ENCODE measurements around the gene PAWR. TPM values are rescaled to one million over a fixed set of nuclear protein-coding genes. Genes with fewer than 3 reads are reported as not detected.

Gene PAWR
- total RNA-seq, 1 donor from 2014 or later: 204 TPM

DNA sequence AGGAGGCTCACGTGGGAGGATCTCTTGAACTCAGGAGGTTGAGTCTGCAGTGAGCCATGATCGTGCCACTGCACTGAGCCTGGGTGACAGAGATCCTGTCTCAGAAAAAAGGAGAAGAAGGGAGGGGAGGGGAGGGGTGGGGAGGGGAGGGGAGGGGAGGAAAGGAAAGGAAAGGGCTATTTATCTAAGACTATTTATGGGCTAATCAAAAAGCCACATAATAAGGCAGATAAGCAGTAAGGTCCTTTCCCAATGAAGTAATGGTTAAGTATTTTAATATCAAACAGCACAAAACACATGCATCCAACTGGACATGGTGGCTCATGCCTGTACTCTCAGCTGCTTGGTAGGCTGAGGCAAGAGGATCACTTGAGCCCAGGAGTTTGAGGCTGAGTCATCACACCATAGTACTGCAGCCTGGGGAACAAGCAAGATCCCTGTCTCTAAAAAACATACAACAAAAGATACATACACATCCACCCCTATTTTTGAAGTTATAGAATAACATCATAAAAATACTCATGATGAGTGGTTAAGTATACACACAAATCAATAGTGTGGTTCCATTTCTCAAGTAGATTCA is 9.7 kb downstream of the PAWR start:
- DNase-seq (ENCODE audit: low read depth) (peak; percentile 77), FAIRE-seq (no peak)
- H3K4me1 Mint-ChIP-seq (ENCODE audit: low read depth, unreplicated experiment): peaks cover 36% of the 10 kb centered on the region
- Histone ChIP-seq H3K4me1 (ENCODE audit: insufficient read depth, low read length) (peaks cover 27% of the 10 kb centered on the region), H3K4me2 (ENCODE audit: low read length) (no peak overlapping the region), H3K9me3 (ENCODE audit: insufficient read depth, low read depth, low read length) (no peaks in the 10 kb centered on the region), H3K36me3 (ENCODE audit: insufficient read depth, low read length) (peaks cover 7% of the 10 kb centered on the region), H3K27me3 (ENCODE audit: insufficient read depth, low read length) (no peaks in the 10 kb centered on the region), H3K27ac (ENCODE audit: low read depth, low read length) (no peak overlapping the region), H3K79me2 (ENCODE audit: insufficient read depth, low read length) (peaks cover 100% of the 10 kb centered on the region), H4K20me1 (ENCODE audit: insufficient read depth, low read length) (peaks cover 71% of the 10 kb centered on the region), H2AFZ (ENCODE audit: low read depth, low read length) (no peak overlapping the region), H3K9ac (ENCODE audit: low read length) (no peak overlapping the region), H3K4me3 (ENCODE audit: insufficient read depth, low read depth, low read length) (no peak overlapping the region)
- TF ChIP-seq CTCF (IDR thresholded peaks at IDR 0.05; ENCODE audit: insufficient read depth, low read depth, low read length) (no peak), EZH2 (IDR thresholded peaks at IDR 0.05; ENCODE audit: insufficient read depth, low read length) (no peak)
- H3K9me3 Mint-ChIP-seq (ENCODE audit: unreplicated experiment): no peaks in the 10 kb centered on the region
- H3K27ac Mint-ChIP-seq (ENCODE audit: unreplicated experiment): peak overlapping the region; percentile 79
- H3K27me3 Mint-ChIP-seq (ENCODE audit: low read depth, unreplicated experiment): no peaks in the 10 kb centered on the region
- H3K4me3 Mint-ChIP-seq (ENCODE audit: unreplicated experiment): no peak overlapping the region
- peaks cover 1% of the 10 kb centered on the region for H3K36me3 Mint-ChIP-seq (ENCODE audit: low read depth, unreplicated experiment)

- no peak overlapping the region for H2AFZ ChIP-seq (ENCODE audit: low read depth, low read length)
- no peaks in the 10 kb centered on the region for H3K9me3 ChIP-seq (ENCODE audit: insufficient read depth, low read depth, low read length)
- Mint-ChIP-seq H3K36me3 (ENCODE audit: low read depth, unreplicated experiment) (peaks cover 5% of the 10 kb centered on the region), H3K9me3 (ENCODE audit: unreplicated experiment) (no peaks in the 10 kb centered on the region), H3K27me3 (ENCODE audit: low read depth, unreplicated experiment) (no peaks in the 10 kb centered on the region), H3K4me1 (ENCODE audit: low read depth, unreplicated experiment) (peaks cover 34% of the 10 kb centered on the region), H3K27ac (ENCODE audit: unreplicated experiment) (no peak overlapping the region), H3K4me3 (ENCODE audit: unreplicated experiment) (no peak overlapping the region)
- peaks cover 7% of the 10 kb centered on the region for H3K36me3 ChIP-seq (ENCODE audit: insufficient read depth, low read length)
- H3K9ac ChIP-seq (ENCODE audit: low read length): no peak overlapping the region
- H4K20me1 ChIP-seq (ENCODE audit: insufficient read depth, low read length): peaks cover 78% of the 10 kb centered on the region
- no peaks in the 10 kb centered on the region for H3K27me3 ChIP-seq (ENCODE audit: insufficient read depth, low read length)
- TF ChIP-seq CTCF (IDR thresholded peaks at IDR 0.05; ENCODE audit: insufficient read depth, low read depth, low read length) (no peak), EZH2 (IDR thresholded peaks at IDR 0.05; ENCODE audit: insufficient read depth, low read length) (no peak)
- DNase-seq (ENCODE audit: low read depth) (no peak), FAIRE-seq (no peak)
- H3K27ac ChIP-seq (ENCODE audit: low read depth, low read length): no peak overlapping the region
- H3K4me2 ChIP-seq (ENCODE audit: low read length): no peak overlapping the region
- H3K4me3 ChIP-seq (ENCODE audit: insufficient read depth, low read depth, low read length): no peak overlapping the region
- H3K4me1 ChIP-seq (ENCODE audit: insufficient read depth, low read length): peaks cover 18% of the 10 kb centered on the region
- peaks cover 100% of the 10 kb centered on the region for H3K79me2 ChIP-seq (ENCODE audit: insufficient read depth, low read length)
These were observed 10.7 kb downstream of the PAWR start for GRCh38 chr12:79680051-79680450.

DNA sequence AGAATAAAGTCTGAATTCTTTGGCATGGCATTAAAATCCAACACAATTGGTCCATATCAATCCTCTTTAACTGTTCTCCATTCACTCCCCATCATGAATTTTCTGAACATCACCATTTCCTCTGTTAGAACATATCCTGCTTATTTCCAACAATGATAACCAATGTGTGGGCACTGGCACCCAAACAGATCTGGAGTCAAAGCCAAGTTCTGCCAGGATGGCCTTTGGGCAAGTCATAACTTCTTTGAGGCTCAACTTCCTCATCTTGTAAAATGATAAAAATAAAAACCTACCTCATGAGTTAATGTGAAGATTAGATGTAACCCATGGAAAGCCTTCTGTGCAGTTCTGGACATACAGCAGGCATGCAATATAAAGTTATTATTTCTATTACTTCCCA is 12.5 kb downstream of the PAWR start:
- Histone ChIP-seq H3K9ac (ENCODE audit: low read length) (no peak overlapping the region), H3K36me3 (ENCODE audit: insufficient read depth, low read length) (peaks cover 7% of the 10 kb centered on the region), H3K27ac (ENCODE audit: low read depth, low read length) (no peak overlapping the region), H4K20me1 (ENCODE audit: insufficient read depth, low read length) (peaks cover 91% of the 10 kb centered on the region), H3K4me1 (ENCODE audit: insufficient read depth, low read length) (peaks cover 10% of the 10 kb centered on the region), H3K79me2 (ENCODE audit: insufficient read depth, low read length) (peaks cover 100% of the 10 kb centered on the region), H3K4me2 (ENCODE audit: low read length) (no peak overlapping the region), H2AFZ (ENCODE audit: low read depth, low read length) (no peak overlapping the region), H3K9me3 (ENCODE audit: insufficient read depth, low read depth, low read length) (no peaks in the 10 kb centered on the region), H3K4me3 (ENCODE audit: insufficient read depth, low read depth, low read length) (no peak overlapping the region), H3K27me3 (ENCODE audit: insufficient read depth, low read length) (no peaks in the 10 kb centered on the region)
- H3K27ac Mint-ChIP-seq (ENCODE audit: unreplicated experiment): no peak overlapping the region
- H3K27me3 Mint-ChIP-seq (ENCODE audit: low read depth, unreplicated experiment): no peaks in the 10 kb centered on the region
- H3K9me3 Mint-ChIP-seq (ENCODE audit: unreplicated experiment): no peaks in the 10 kb centered on the region
- TF ChIP-seq EZH2 (IDR thresholded peaks at IDR 0.05; ENCODE audit: insufficient read depth, low read length) (no peak), CTCF (IDR thresholded peaks at IDR 0.05; ENCODE audit: insufficient read depth, low read depth, low read length) (no peak)
- peaks cover 50% of the 10 kb centered on the region for H3K4me1 Mint-ChIP-seq (ENCODE audit: low read depth, unreplicated experiment)
- FAIRE-seq (no peak), DNase-seq (ENCODE audit: low read depth) (no peak)
- H3K4me3 Mint-ChIP-seq (ENCODE audit: unreplicated experiment): peak overlapping the region; percentile 66
- H3K36me3 Mint-ChIP-seq (ENCODE audit: low read depth, unreplicated experiment): peaks cover 10% of the 10 kb centered on the region
